Naive thymus-derived CD8-positive, alpha-beta T cell (primary cell): ENCODE measurements around the gene STAT3. TPM values are rescaled to one million over a fixed set of nuclear protein-coding genes. Genes with fewer than 3 reads are reported as not detected.
A peak's percentile ranks its signal among the peaks of the same experiment; 100 is the strongest.
"Not testable (repeated sequence)": the region's sequence is repeated elsewhere in the genome, so short reads cannot be mapped to it uniquely, and the experiment has no call there.

Experiments used
- ATAC-seq, 2 donors: fragments of 150-1000 bp; cut with Tn5 transposase in 1 of 2; sonication (Bioruptor Pico), chemical (Tn5 transposase) in 1 of 2; 1 replicate in 1 of 2; 2 replicates in 1 of 2; pipeline ENCODE4 v1.10.0; 2021; ENCODE audit warnings: mild to moderate bottlenecking in 2 of 2, moderate library complexity in 2 of 2
- POLR2A ChIA-PET: fragments of 350-600 bp; sonication (Branson Sonifier 250); formaldehyde crosslinking; loops from one replicate; lab custom pipeline; 2021; ENCODE audit warnings: antibody characterized with exemption; lab: Charles Lee
- DNase-seq, 10 donors: peaks; one replicate each; pipeline versions ENCODE4 v3.0.0 to v3.0.0-alpha.2; 2020 to 2022
- H3K27ac Mint-ChIP-seq, 10 donors: one replicate each; pipeline ENCODE4 v1.8.0; 2020 to 2022; ENCODE audit warnings: mild to moderate bottlenecking in 10 of 10, mixed read lengths in 10 of 10, moderate library complexity in 4 of 10, inconsistent platforms in 1 of 10
- H3K27me3 Mint-ChIP-seq, 5 donors: one replicate each; pipeline ENCODE4 v1.8.0; 2021 to 2022; ENCODE audit warnings: mixed read lengths in 5 of 5
- H3K36me3 Mint-ChIP-seq, 3 donors: one replicate each; pipeline ENCODE4 v1.8.0; 2020 to 2022; ENCODE audit warnings: mixed read lengths in 3 of 3, mild to moderate bottlenecking in 2 of 3, inconsistent platforms in 1 of 3
- H3K4me1 Mint-ChIP-seq, 4 donors: one replicate each; pipeline ENCODE4 v1.8.0; 2021 to 2022; ENCODE audit warnings: mixed read lengths in 4 of 4
- H3K4me3 Mint-ChIP-seq, 10 donors: one replicate each; pipeline ENCODE4 v1.8.0; 2020 to 2022; ENCODE audit warnings: mild to moderate bottlenecking in 10 of 10, mixed read lengths in 10 of 10, moderate library complexity in 6 of 10, inconsistent platforms in 1 of 10
- H3K9me3 Mint-ChIP-seq, 9 donors: one replicate each; pipeline ENCODE4 v1.8.0; 2020 to 2022; ENCODE audit warnings: mixed read lengths in 9 of 9, mild to moderate bottlenecking in 3 of 9, inconsistent platforms in 1 of 9, moderate library complexity in 1 of 9
- polyA plus RNA-seq, 3 donors: library from polyadenylated mRNA; unstranded; fragments of 300-500 nt; fragmentation: Illumina TruSeq; gene quantifications; one replicate each; pipeline ENCODE4 v1.2.3, GENCODE V29; 2021
- total RNA-seq, 8 experiments: library from RNA in 2 of 8; stranded (reverse) in 2 of 8; gene quantifications; one replicate each; pipeline ENCODE4 v1.2.3 and lab custom pipeline; 2021 to 2026

Gene STAT3
- total and polyA plus RNA-seq, 5 experiments from 2014 or later = 129 to 154 (median 135) TPM

- H3K4me3 Mint-ChIP-seq = not testable (repeated sequence)
Measured at GRCh38 chr17:42395601-42396000, 7.4 kb upstream of the STAT3 start.

GRCh38 chr17:42394838-42395237 is 6.6 kb upstream of the STAT3 start:
- H3K27me3 Mint-ChIP-seq = no peaks in the 10 kb centered on the region
- H3K9me3 Mint-ChIP-seq = no peaks in the 10 kb centered on the region
- POLR2A ChIA-PET = interaction anchor here (0.6 to 0.7 kb wide), 2 partner anchors 79 to 82 kb away, joined by 5 read pairs; no protein-coding TSS in a partner anchor
- H3K27ac Mint-ChIP-seq = peak overlapping the region in 6 of 10 donors; percentile 0 to 68 (median 44)
- H3K36me3 Mint-ChIP-seq = no peaks in the 10 kb centered on the region
- ATAC-seq = no peak
- peaks cover 6 to 14% (median 8%) of the 10 kb centered on the region in 4 donors for H3K4me1 Mint-ChIP-seq
- no peak overlapping the region for H3K4me3 Mint-ChIP-seq
- DNase-seq = no peak

More at GRCh38 chr17:42395601-42396000, 7.4 kb upstream of the STAT3 start:
- POLR2A ChIA-PET = interaction anchor here (0.6 to 0.7 kb wide), 2 partner anchors 70 to 80 kb away, joined by 5 read pairs; no protein-coding TSS in a partner anchor
- Mint-ChIP-seq H3K4me1 (peaks cover 9 to 16% (median 13%) of the 10 kb centered on the region in 4 donors), H3K27ac (peak overlapping the region in 1 of 10 donors; percentile 3)
- H3K27me3 Mint-ChIP-seq, ATAC-seq, DNase-seq, H3K9me3 Mint-ChIP-seq, H3K36me3 Mint-ChIP-seq: not testable (repeated sequence)

GRCh38 chr17:42392692-42393415 is 4.6 kb upstream of the STAT3 start:
- POLR2A ChIA-PET = interaction anchor here (1.3 kb wide), 1 partner anchor 10 kb away, joined by 3 read pairs; no protein-coding TSS in a partner anchor
- no peaks in the 10 kb centered on the region for H3K36me3 Mint-ChIP-seq
- H3K27ac Mint-ChIP-seq = peak overlapping the region in 8 of 10 donors; percentile 6 to 80 (median 32)
- H3K9me3 Mint-ChIP-seq = no peaks in the 10 kb centered on the region
- H3K4me3 Mint-ChIP-seq = no peak overlapping the region
- DNase-seq (no peak), ATAC-seq (no peak)
- no peaks in the 10 kb centered on the region for H3K27me3 Mint-ChIP-seq
- peaks cover 10 to 26% (median 14%) of the 10 kb centered on the region in 4 donors for H3K4me1 Mint-ChIP-seq

- H3K4me3 Mint-ChIP-seq, H3K36me3 Mint-ChIP-seq, H3K9me3 Mint-ChIP-seq, ATAC-seq, H3K27me3 Mint-ChIP-seq, DNase-seq: not testable (repeated sequence)
- H3K4me1 Mint-ChIP-seq = peaks cover 15 to 38% (median 23%) of the 10 kb centered on the region in 4 donors
- H3K27ac Mint-ChIP-seq = peak overlapping the region in 2 of 10 donors; percentile 11 to 27
- POLR2A ChIA-PET = interaction anchor here (0.7 kb wide), 1 partner anchor 77 kb away, joined by 3 read pairs; no protein-coding TSS in a partner anchor
Measured at GRCh38 chr17:42391439-42391838, 3.2 kb upstream of the STAT3 start.

- no peaks in the 10 kb centered on the region for H3K27me3 Mint-ChIP-seq
- H3K4me3 Mint-ChIP-seq = peak overlapping the region in 9 of 10 donors; percentile 53 to 99 (median 92)
- POLR2A ChIA-PET = interaction anchor here (0.6 to 3.8 kb wide), 6 partner anchors 9 to 76 kb away, joined by 3 to 49 read pairs (median 18); no protein-coding TSS in a partner anchor
- H3K4me1 Mint-ChIP-seq = peaks cover 14 to 51% (median 37%) of the 10 kb centered on the region in 4 donors
- peak overlapping the region; percentile 93 to 100 (median 100) for H3K27ac Mint-ChIP-seq
- DNase-seq (no peak), ATAC-seq (no peak)
- H3K9me3 Mint-ChIP-seq = no peaks in the 10 kb centered on the region
- H3K36me3 Mint-ChIP-seq = peaks cover 0 to 4% (median 0%) of the 10 kb centered on the region in 3 donors
Measured at GRCh38 chr17:42389899-42390298, 1.7 kb upstream of the STAT3 start.

- ATAC-seq (peak in 1 of 2 donors; percentile 72), DNase-seq (no peak)
- Mint-ChIP-seq H3K4me1 (peaks cover 16 to 59% (median 43%) of the 10 kb centered on the region in 4 donors), H3K27ac (peak overlapping the region; percentile 98 to 100 (median 100)), H3K9me3 (no peaks in the 10 kb centered on the region), H3K27me3 (no peaks in the 10 kb centered on the region), H3K36me3 (peaks cover 0 to 10% (median 0%) of the 10 kb centered on the region in 3 donors), H3K4me3 (peak overlapping the region; percentile 91 to 99 (median 97))
- POLR2A ChIA-PET = interaction anchor here (0.7 to 3.8 kb wide), 33 partner anchors 10 to 971 kb away, joined by 3 to 49 read pairs (median 5); partner anchors contain the start of genes ACLY, DNAJC7, EIF1 and GHDC
Measured at GRCh38 chr17:42389135-42389417, 834 bp upstream of the STAT3 start.

GRCh38 chr17:42387661-42388380 is 421 bp downstream of the STAT3 start:
- peak in 1 of 2 donors; percentile 1 for ATAC-seq
- Mint-ChIP-seq H3K27ac (peak overlapping the region; percentile 98 to 100 (median 100)), H3K4me3 (peak overlapping the region; percentile 91 to 99 (median 97)), H3K36me3 (peaks cover 0 to 17% (median 0%) of the 10 kb centered on the region in 3 donors), H3K27me3 (no peaks in the 10 kb centered on the region), H3K9me3 (no peaks in the 10 kb centered on the region), H3K4me1 (peaks cover 16 to 70% (median 53%) of the 10 kb centered on the region in 4 donors)
- peak in 5 of 10 donors; percentile 34 to 67 (median 35) for DNase-seq
- POLR2A ChIA-PET = interaction anchor here (0.6 to 3.8 kb wide), 39 partner anchors 9 to 973 kb away, joined by 3 to 49 read pairs (median 5); partner anchors contain the start of genes ACLY, BECN1, CNP and DHX58

GRCh38 chr17:42386777-42387657 is 1.2 kb downstream of the STAT3 start:
- Mint-ChIP-seq H3K4me3 (peak overlapping the region; percentile 91 to 99 (median 97)), H3K9me3 (no peaks in the 10 kb centered on the region), H3K27ac (peak overlapping the region; percentile 98 to 100 (median 100)), H3K36me3 (peaks cover 0 to 17% (median 0%) of the 10 kb centered on the region in 3 donors), H3K4me1 (peaks cover 18 to 78% (median 60%) of the 10 kb centered on the region in 4 donors), H3K27me3 (no peaks in the 10 kb centered on the region)
- ATAC-seq (no peak), DNase-seq (peak in 4 of 10 donors; percentile 21 to 45 (median 30))
- POLR2A ChIA-PET = interaction anchor here (2.2 to 3.8 kb wide), 2 partner anchors 12 to 143 kb away, joined by 8 to 33 read pairs; no protein-coding TSS in a partner anchor

- peaks cover 0 to 26% (median 0%) of the 10 kb centered on the region in 3 donors for H3K36me3 Mint-ChIP-seq
Measured at GRCh38 chr17:42381898-42382297, 6.3 kb downstream of the STAT3 start.

GRCh38 chr17:42380935-42381334 is 7.3 kb downstream of the STAT3 start:
- Mint-ChIP-seq H3K27ac (peak overlapping the region in 3 of 10 donors; percentile 48 to 75 (median 48)), H3K36me3 (peaks cover 0 to 22% (median 0%) of the 10 kb centered on the region in 3 donors), H3K4me1 (peaks cover 28 to 83% (median 72%) of the 10 kb centered on the region in 4 donors), H3K4me3 (peak overlapping the region in 4 of 10 donors; percentile 8 to 48 (median 24)), H3K9me3 (no peaks in the 10 kb centered on the region), H3K27me3 (no peaks in the 10 kb centered on the region)
- no peak for ATAC-seq
- POLR2A ChIA-PET = no interaction called here
- DNase-seq = no peak

More at GRCh38 chr17:42381898-42382297, 6.3 kb downstream of the STAT3 start:
- no peak for ATAC-seq
- no peak for DNase-seq
- H3K4me3 Mint-ChIP-seq = peak overlapping the region in 1 of 10 donors; percentile 11
- POLR2A ChIA-PET = no interaction called here
- no peaks in the 10 kb centered on the region for H3K9me3 Mint-ChIP-seq
- H3K27me3 Mint-ChIP-seq = no peaks in the 10 kb centered on the region
- H3K4me1 Mint-ChIP-seq = peaks cover 31 to 82% (median 80%) of the 10 kb centered on the region in 4 donors
- peak overlapping the region in 8 of 10 donors; percentile 4 to 80 (median 50) for H3K27ac Mint-ChIP-seq

GRCh38 chr17:42378959-42379594 is 9.2 kb downstream of the STAT3 start:
- no peaks in the 10 kb centered on the region for H3K27me3 Mint-ChIP-seq
- H3K4me3 Mint-ChIP-seq = peak overlapping the region; percentile 68 to 87 (median 78)
- peak overlapping the region; percentile 63 to 95 (median 84) for H3K27ac Mint-ChIP-seq
- H3K36me3 Mint-ChIP-seq = peaks cover 0 to 20% (median 0%) of the 10 kb centered on the region in 3 donors
- peaks cover 28 to 84% (median 69%) of the 10 kb centered on the region in 4 donors for H3K4me1 Mint-ChIP-seq
- POLR2A ChIA-PET = interaction anchor here (0.6 to 1.4 kb wide), 3 partner anchors 9 to 57 kb away, joined by 3 to 11 read pairs (median 4); partner anchors contain the start of gene STAT3
- DNase-seq (no peak), ATAC-seq (peak; percentile 66 to 68)
- no peaks in the 10 kb centered on the region for H3K9me3 Mint-ChIP-seq
